KOPT-K1 (cell line): ENCODE data around the gene MYMK.

ENCODE experiments used
- H3K27ac ChIP-seq: fragments of 200-600 bp; sonication (generic); 2 replicates; pipeline ENCODE4 v1.5.1; 2016; ENCODE audit warnings: antibody characterized with exemption, mild to moderate bottlenecking, low read depth, low read length; ENCODE audit not compliant: poor library complexity, severe bottlenecking
- H3K36me3 ChIP-seq: fragments of 200-600 bp; sonication (generic); 2 replicates; pipeline ENCODE4 v1.5.1; 2017; ENCODE audit warnings: antibody characterized with exemption, mild to moderate bottlenecking, low read length, moderate library complexity; ENCODE audit not compliant: insufficient read depth
- H3K9me3 ChIP-seq: fragments of 200-600 bp; sonication (generic); 2 replicates; pipeline ENCODE4 v1.5.1; 2017; ENCODE audit warnings: antibody characterized with exemption, low read length, mild to moderate bottlenecking; ENCODE audit not compliant: insufficient read depth, poor library complexity, severe bottlenecking

Gene MYMK

GRCh38 chr9:133563291-133563796, 38.6 kb upstream of the MYMK start:
- H3K36me3 ChIP-seq: no peaks in the 10 kb centered on the region
- no peaks in the 10 kb centered on the region for H3K9me3 ChIP-seq
- H3K27ac ChIP-seq: no peak overlapping the region

- H3K27ac ChIP-seq: no peak overlapping the region
- no peaks in the 10 kb centered on the region for H3K9me3 ChIP-seq
- no peaks in the 10 kb centered on the region for H3K36me3 ChIP-seq
Observed at GRCh38 chr9:133562611-133563290, 38.0 kb upstream of the MYMK start.

GRCh38 chr9:133561976-133562554, 37.3 kb upstream of the MYMK start:
- no peak overlapping the region for H3K27ac ChIP-seq
- H3K9me3 ChIP-seq: no peaks in the 10 kb centered on the region
- H3K36me3 ChIP-seq: no peaks in the 10 kb centered on the region

GRCh38 chr9:133560944-133561343, 36.2 kb upstream of the MYMK start:
- no peaks in the 10 kb centered on the region for H3K36me3 ChIP-seq
- no peaks in the 10 kb centered on the region for H3K9me3 ChIP-seq
- no peak overlapping the region for H3K27ac ChIP-seq

GRCh38 chr9:133560311-133560710, 35.6 kb upstream of the MYMK start:
- H3K9me3 ChIP-seq: no peaks in the 10 kb centered on the region
- no peak overlapping the region for H3K27ac ChIP-seq
- no peaks in the 10 kb centered on the region for H3K36me3 ChIP-seq

GRCh38 chr9:133558191-133559126, 33.7 kb upstream of the MYMK start:
- no peaks in the 10 kb centered on the region for H3K36me3 ChIP-seq
- no peaks in the 10 kb centered on the region for H3K9me3 ChIP-seq
- no peak overlapping the region for H3K27ac ChIP-seq

GRCh38 chr9:133557581-133557980, 32.8 kb upstream of the MYMK start:
- no peak overlapping the region for H3K27ac ChIP-seq
- no peaks in the 10 kb centered on the region for H3K9me3 ChIP-seq
- no peaks in the 10 kb centered on the region for H3K36me3 ChIP-seq

GRCh38 chr9:133556354-133556753, 31.6 kb upstream of the MYMK start:
- no peaks in the 10 kb centered on the region for H3K9me3 ChIP-seq
- H3K27ac ChIP-seq: no peak overlapping the region
- no peaks in the 10 kb centered on the region for H3K36me3 ChIP-seq

- H3K27ac ChIP-seq: no peak overlapping the region
- no peaks in the 10 kb centered on the region for H3K9me3 ChIP-seq
- H3K36me3 ChIP-seq: no peaks in the 10 kb centered on the region
Observed at GRCh38 chr9:133554729-133555128, 30.0 kb upstream of the MYMK start.

- Histone ChIP-seq H3K9me3 (no peaks in the 10 kb centered on the region), H3K27ac (no peak overlapping the region), H3K36me3 (no peaks in the 10 kb centered on the region)
Observed at GRCh38 chr9:133553973-133554713, 29.4 kb upstream of the MYMK start.

GRCh38 chr9:133553123-133553522, 28.4 kb upstream of the MYMK start:
- H3K9me3 ChIP-seq: no peaks in the 10 kb centered on the region
- H3K27ac ChIP-seq: no peak overlapping the region
- H3K36me3 ChIP-seq: no peaks in the 10 kb centered on the region

- Histone ChIP-seq H3K27ac (no peak overlapping the region), H3K36me3 (no peaks in the 10 kb centered on the region)
Observed at GRCh38 chr9:133552236-133552635, 27.5 kb upstream of the MYMK start.

GRCh38 chr9:133551446-133551845, 26.7 kb upstream of the MYMK start:
- Histone ChIP-seq H3K9me3 (no peaks in the 10 kb centered on the region), H3K36me3 (no peaks in the 10 kb centered on the region), H3K27ac (no peak overlapping the region)

More at GRCh38 chr9:133552236-133552635, 27.5 kb upstream of the MYMK start:
- H3K9me3 ChIP-seq: no peaks in the 10 kb centered on the region

- no peaks in the 10 kb centered on the region for H3K36me3 ChIP-seq
- H3K27ac ChIP-seq: no peak overlapping the region
- H3K9me3 ChIP-seq: no peaks in the 10 kb centered on the region
Observed at GRCh38 chr9:133547116-133547515, 22.4 kb upstream of the MYMK start.

- Histone ChIP-seq H3K36me3 (no peaks in the 10 kb centered on the region), H3K9me3 (no peaks in the 10 kb centered on the region), H3K27ac (no peak overlapping the region)
Observed at GRCh38 chr9:133546287-133546680, 21.5 kb upstream of the MYMK start.
